ENCODE results near the gene NCAPG2.
"Not testable (repeated sequence)": the region's sequence is repeated elsewhere in the genome, so short reads cannot be mapped to it uniquely, and the experiment has no call there.

NCAPG2 gene

GRCh38 chr7:158626289-158626688, 78.3 kb downstream of the NCAPG2 start:
- DNase-seq: not testable (repeated sequence)

- DNase-seq: no peak
These were observed 81.4 kb downstream of the NCAPG2 start for GRCh38 chr7:158623241-158623640.

- DNase-seq: no peak
These were observed 83.7 kb downstream of the NCAPG2 start for GRCh38 chr7:158620839-158621441.

GRCh38 chr7:158620418-158620817, 84.2 kb downstream of the NCAPG2 start:
- no peak for DNase-seq

GRCh38 chr7:158618745-158619140, 85.9 kb downstream of the NCAPG2 start:
- DNase-seq: no peak

GRCh38 chr7:158617737-158618128, 86.9 kb downstream of the NCAPG2 start:
- DNase-seq: peak; percentile 76

GRCh38 chr7:158616050-158616449, 88.6 kb downstream of the NCAPG2 start:
- DNase-seq: no peak

GRCh38 chr7:158614700-158615099, 89.9 kb downstream of the NCAPG2 start:
- peak; percentile 59 for DNase-seq

GRCh38 chr7:158613481-158613880, 91.1 kb downstream of the NCAPG2 start:
- no peak for DNase-seq

GRCh38 chr7:158612546-158612945, 92.1 kb downstream of the NCAPG2 start:
- no peak for DNase-seq

GRCh38 chr7:158611541-158611940, 93.1 kb downstream of the NCAPG2 start:
- no peak for DNase-seq

- no peak for DNase-seq
These were observed 95.2 kb downstream of the NCAPG2 start for GRCh38 chr7:158609313-158609974.

GRCh38 chr7:158607563-158607962, 97.0 kb downstream of the NCAPG2 start:
- DNase-seq: no peak

GRCh38 chr7:158606671-158607424, 97.8 kb downstream of the NCAPG2 start:
- DNase-seq: no peak

GRCh38 chr7:158606129-158606528, 98.5 kb downstream of the NCAPG2 start:
- no peak for DNase-seq

GRCh38 chr7:158603773-158604755, 100.5 kb downstream of the NCAPG2 start:
- no peak for DNase-seq

GRCh38 chr7:158602905-158603772, 101.5 kb downstream of the NCAPG2 start:
- DNase-seq: no peak

GRCh38 chr7:158602041-158602440, 102.6 kb downstream of the NCAPG2 start:
- DNase-seq: no peak

GRCh38 chr7:158601090-158601489, 103.5 kb downstream of the NCAPG2 start:
- no peak for DNase-seq

GRCh38 chr7:158596745-158597144, 107.9 kb downstream of the NCAPG2 start:
- DNase-seq: no peak

GRCh38 chr7:158596309-158596708, 108.3 kb downstream of the NCAPG2 start:
- no peak for DNase-seq

- DNase-seq: peak; percentile 14
These were observed 109.5 kb downstream of the NCAPG2 start for GRCh38 chr7:158595068-158595467.
